Coronary artery (tissue), 2 donors: ENCODE results near the gene PPP2R3B.

Experiments
- DNase-seq: peaks from one replicate; pipeline ENCODE4 v3.0.0-alpha.2; 2017; ENCODE audit warnings: low spot score
- H3K27ac ChIP-seq, 2 donors: fragments of 200-600 bp; sonication (generic); one replicate each; pipeline ENCODE4 v1.5.1; 2016 to 2019
- H3K4me3 ChIP-seq: fragments of 200-600 bp; sonication (generic); 2 replicates; pipeline ENCODE4 v1.5.1; 2016; ENCODE audit warnings: mild to moderate bottlenecking, moderate library complexity
- TF ChIP-seq, protein P1 (sequence below): fragments of 200-600 bp; sonication (generic); IDR thresholded peaks from one replicate; pipeline ENCODE4 v1.5.1; 2019; ENCODE audit warnings: antibody characterized with exemption

The PPP2R3B gene

DNA sequence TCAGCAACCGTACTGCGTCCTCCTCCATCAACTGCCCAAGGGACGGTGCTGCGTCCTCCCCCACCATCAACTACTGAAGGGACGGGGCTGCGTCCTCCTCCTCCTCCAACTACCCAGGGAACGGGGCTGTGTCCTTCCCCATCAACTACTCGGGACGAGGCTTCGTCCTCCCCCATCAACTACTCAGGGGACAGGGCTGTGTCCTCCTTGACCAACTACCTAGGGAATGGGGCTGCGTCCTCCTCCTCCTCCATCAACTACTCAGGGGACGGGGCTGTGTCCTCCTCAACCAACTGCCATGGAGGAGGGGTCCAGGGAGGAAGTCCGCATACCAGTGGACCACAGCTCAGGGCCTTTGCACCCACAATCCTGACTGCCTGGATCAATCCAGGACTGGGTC lies 24.4 kb downstream of the PPP2R3B start:
- Histone ChIP-seq H3K4me3 (no peak overlapping the region), H3K27ac (no peak overlapping the region)
- TF ChIP-seq, protein P1, sequence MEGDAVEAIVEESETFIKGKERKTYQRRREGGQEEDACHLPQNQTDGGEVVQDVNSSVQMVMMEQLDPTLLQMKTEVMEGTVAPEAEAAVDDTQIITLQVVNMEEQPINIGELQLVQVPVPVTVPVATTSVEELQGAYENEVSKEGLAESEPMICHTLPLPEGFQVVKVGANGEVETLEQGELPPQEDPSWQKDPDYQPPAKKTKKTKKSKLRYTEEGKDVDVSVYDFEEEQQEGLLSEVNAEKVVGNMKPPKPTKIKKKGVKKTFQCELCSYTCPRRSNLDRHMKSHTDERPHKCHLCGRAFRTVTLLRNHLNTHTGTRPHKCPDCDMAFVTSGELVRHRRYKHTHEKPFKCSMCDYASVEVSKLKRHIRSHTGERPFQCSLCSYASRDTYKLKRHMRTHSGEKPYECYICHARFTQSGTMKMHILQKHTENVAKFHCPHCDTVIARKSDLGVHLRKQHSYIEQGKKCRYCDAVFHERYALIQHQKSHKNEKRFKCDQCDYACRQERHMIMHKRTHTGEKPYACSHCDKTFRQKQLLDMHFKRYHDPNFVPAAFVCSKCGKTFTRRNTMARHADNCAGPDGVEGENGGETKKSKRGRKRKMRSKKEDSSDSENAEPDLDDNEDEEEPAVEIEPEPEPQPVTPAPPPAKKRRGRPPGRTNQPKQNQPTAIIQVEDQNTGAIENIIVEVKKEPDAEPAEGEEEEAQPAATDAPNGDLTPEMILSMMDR = no peak
- DNase-seq = no peak

DNA sequence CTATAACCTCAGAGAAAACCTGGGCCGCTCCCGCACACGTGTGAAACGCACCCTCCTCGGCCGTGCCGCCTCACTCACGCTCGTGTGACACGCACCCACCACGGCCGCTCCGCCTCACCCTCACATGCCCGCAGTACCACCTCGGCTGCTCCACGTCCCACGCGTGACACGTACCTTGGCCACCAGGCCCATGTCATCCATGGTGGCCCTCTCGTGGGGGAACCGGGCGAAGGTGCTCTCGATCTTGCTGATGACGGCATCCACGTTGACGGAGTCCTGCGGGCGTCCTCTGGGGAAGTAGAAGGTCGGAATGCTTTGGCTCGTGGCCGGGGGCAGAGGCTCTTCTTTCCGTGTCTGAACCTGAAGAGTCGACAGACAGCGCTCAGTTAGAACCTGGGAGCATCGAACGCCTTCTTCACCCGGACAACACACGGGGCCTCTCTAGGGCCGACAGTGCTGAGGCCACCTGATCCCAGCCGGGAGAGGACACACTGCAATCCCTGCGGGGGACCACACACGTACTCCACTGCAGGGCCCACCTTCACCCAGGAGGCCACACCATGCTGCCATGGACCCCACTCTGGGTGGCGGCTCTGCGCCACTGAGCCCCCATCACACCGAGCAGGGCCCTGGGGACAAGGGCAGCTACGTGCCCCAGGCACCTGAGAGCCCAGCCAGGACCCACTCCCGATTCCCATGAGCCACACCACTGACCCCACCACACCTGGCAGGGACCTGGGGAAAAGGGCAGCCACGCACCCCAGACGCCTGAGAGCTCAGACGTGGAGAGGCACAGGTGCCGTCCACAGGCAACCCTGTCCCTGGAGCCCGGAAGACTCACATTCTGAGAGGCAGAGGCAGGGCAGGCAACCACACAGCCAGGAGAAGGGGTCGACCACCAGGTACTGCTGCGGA lies 25.2 kb downstream of the PPP2R3B start:
- Histone ChIP-seq H3K4me3 (no peak overlapping the region), H3K27ac (no peak overlapping the region)
- TF ChIP-seq, protein P1 = no peak
- no peak for DNase-seq

DNA sequence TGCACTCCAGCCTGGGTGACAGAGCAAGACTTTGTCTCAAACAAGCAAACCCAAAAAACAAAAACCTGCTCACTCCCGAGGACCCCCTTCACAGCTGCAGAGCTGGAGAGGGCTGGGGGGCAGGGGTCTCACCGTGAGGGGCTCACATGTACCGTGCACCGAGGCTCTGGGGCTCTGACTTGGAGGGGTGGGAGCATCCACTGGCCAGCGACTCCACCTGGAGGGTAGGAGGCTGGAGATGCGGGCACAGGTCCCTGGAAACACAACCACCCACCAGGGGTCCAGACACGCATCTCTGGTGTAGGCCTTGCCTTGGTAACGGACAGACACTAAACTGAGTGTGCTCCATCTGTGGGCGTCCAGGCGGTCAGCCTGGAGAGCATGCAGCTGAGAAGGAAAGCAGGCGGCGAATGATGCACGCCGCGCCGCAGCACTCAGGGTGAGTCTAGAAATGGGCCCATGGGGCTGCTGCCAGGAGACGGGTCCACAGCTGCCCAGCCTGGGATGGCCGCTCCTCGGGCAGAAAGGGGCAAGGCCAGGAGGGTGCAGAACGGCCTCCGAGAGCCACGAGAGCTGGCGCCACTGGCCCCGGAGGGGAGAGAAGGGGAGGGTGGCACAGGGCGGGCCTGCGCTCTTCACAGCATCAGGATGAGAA lies 26.1 kb downstream of the PPP2R3B start:
- TF ChIP-seq, protein P1 = no peak
- no peak overlapping the region for H3K27ac ChIP-seq
- no peak for DNase-seq

DNA sequence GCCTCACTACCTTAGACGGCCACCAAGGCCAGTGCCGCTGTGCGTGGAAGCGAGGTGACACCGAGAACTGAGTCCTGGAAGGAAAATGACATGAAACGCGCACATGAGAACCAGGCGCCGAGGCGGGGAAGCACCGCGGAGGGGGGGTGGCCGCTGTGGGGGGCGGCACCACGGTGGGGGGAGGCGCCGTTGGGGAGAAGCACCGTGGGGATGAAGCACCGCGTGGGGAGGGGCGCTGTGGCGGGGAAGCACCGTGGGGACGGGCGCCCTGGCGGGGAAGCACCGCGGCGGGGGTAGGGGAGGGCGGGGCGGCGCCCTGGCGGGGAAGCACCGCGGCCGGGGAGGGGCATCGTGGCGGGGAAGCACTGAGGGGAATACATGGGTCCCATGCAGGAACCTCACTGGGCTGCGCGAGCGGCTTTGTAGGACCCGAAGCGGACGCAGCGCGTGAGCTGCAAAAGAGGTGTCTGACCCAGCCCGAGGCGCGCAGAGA lies 28.0 kb downstream of the PPP2R3B start:
- no peak overlapping the region for H3K27ac ChIP-seq
- DNase-seq = no peak
- H3K4me3 ChIP-seq = no peak overlapping the region
- TF ChIP-seq, protein P1 = no peak

More for the DNA sequence above, 26.1 kb downstream of the PPP2R3B start:
- no peak overlapping the region for H3K4me3 ChIP-seq

DNA sequence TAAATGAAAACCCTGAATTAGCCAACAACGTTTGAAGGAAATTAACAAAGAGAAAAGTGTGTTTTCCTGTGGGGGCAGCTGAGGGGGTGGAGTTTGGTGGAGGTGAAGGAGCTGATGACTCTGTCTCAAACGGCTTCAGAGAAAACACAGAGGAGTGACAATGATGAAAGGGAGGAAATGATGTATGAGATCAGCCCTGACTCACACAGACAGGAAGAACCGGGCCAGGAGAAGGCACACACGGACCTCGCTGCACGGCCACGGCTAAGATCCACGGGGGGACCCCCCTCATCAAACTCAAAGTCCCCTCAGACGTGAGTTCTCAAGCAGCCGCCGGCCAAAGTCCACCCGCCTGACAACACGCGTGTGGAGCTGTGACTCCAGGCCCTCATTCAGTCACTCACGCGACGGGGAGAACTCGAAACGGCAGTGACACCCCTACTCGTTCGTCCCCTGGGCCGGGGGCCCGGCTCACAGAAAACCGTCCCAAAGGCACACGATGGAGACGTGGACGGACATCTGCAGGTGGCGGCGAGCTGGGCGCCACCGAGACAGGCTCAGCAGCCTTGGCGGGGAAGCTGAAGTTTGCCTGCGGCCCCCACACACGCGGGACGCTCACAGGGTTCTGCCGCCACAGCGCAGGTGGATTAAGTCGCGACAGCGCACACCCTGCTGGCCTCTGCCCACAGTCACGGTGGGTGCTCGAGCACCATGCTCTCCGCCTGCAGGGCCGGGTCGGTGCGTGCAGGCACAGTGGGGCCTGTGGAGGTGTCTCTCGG lies 28.8 kb downstream of the PPP2R3B start:
- Histone ChIP-seq H3K4me3 (no peak overlapping the region), H3K27ac (no peak overlapping the region)
- no peak for DNase-seq
- TF ChIP-seq, protein P1 = no peak

DNA sequence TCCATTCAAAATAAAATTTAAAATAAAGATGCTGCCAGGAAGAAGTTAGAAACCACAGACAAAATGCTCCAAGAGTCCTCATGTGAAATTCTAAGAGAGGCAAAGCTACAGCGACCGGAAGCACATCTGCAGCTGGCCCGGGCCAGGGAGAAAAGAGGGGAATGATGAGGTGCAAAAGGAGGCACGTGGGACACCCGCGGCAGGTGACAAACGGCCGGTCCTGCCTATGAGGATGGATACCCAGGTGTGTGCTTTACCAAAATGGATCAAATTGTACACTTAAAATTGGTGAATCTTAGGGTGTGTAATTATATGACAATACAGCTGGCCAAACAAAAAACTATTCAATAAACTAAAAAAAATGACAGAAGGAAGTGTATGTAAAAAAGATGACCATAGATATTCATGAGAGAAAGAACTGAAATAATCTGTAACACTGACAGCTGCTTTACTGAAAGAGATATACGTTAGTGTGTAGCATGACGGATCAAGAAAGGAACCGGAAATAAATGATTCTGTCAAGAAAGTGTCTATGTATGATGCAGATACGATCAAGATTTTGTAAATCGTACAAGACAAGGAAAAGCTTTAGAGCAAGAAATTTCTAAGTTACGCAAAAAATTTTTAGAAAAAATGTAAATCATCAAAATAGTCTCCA lies 29.5 kb downstream of the PPP2R3B start:
- DNase-seq = no peak
- TF ChIP-seq, protein P1 = no peak
- H3K4me3 ChIP-seq = no peak overlapping the region
- H3K27ac ChIP-seq = no peak overlapping the region
